GM18502 (cell line): ENCODE data around the gene C1D.
"Not testable (repeated sequence)": the region's sequence is repeated elsewhere in the genome, so short reads cannot be mapped to it uniquely, and the experiment has no call there.

Experiments
- ATAC-seq: cut with Tn5 transposase; IDR thresholded peaks from one replicate; pipeline ENCODE4 v1.9.1; 2021; ENCODE audit warnings: mild to moderate bottlenecking; ENCODE audit not compliant: unreplicated experiment, poor library complexity

Gene C1D, protein sequence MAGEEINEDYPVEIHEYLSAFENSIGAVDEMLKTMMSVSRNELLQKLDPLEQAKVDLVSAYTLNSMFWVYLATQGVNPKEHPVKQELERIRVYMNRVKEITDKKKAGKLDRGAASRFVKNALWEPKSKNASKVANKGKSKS

DNA sequence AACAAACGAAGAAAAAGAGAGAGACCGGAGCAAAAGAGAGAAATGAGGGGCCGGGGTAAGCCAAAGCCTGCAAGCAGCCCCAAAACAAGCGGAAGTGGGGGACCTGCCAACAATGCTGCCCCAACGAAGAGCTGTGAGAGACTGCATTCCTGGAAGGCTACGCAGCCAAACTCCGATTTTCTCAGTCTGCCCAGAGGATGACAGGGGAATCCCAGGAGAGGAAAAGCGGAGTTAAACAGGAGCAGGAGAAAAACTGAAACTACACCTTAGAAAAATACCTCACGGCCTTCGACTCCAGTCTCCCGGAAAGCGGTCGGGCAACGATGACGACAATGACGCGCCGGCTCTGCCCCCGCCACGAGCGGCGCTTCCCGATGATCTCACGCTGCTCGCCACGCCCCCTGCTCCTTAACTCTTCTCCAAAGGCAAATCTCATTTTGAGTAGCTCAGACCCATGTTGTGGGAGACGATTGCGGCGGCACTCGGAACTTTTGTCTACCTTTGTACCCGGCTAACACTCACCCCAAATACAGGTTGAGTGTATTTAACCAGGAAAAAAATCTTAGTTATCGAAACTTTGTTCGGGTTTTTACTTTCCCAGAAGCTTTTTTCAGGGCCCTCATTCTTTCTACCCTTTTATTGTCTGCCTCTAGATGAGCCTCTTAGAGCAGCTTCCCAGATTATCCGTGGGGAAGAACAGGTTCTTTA lies at the start of gene C1D:
Gene C1D (minus strand): TSS at position 325 of the 708 bp plus-strand sequence. CDS start 15,694 bp downstream, outside the sequence.
- peak; percentile 95 for ATAC-seq

DNA sequence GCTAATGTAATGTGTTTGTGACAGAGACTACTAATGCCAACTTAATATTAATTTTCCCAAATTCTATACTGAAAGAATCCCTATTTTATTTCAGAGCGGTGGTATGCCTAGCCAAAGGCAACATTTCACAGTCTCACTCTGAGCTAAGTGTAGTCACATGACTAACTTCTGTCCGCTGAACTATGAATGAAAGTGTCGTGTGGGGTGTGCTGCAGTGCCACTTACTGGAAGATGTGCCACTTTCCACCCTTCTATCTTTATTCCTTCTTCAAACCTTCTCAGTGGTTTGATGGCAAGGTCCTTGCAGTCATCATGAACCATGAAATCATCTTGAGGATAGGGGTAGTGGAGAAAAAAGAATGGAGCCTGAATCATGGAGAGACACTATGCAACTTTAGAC lies 47.3 kb upstream of the C1D start:
- peak; percentile 98 for ATAC-seq

DNA sequence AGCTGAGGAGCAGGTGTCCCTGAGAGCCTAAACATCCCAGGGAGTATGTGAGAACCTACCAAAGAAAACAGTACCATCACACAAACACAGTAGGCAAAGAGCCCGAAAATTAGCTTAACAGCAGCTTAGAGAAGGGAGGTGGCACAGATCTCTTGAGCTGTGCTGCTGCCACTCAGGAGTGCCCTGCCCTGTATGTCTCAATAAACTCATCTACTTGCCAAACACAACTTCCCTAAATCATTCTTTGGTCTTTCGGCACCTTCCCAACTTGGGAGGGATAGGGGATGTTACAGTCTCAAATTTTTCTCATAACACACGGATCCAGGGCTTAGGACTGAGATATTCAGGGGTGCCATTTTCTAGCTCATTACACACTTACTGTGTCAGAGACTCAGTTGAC lies 45.3 kb upstream of the C1D start:
- ATAC-seq, result no peak

DNA sequence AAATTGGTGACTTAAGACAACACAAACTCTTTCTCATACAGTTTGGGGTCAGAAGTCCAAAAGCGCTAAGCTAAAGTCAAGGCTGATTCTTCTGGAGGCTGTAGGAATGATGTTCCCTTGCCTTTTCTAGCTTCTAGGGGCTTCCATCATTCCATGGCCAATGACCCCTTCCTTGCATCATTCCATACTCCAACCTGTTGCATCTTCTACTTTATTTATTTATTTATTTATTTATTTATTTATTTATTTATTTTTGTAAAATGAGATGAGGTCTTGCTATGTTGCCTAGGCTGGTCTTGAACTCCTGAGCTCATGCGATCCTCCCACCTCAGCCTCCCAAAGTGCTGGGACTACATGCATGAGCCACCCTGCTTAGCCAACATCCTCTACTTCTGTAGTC lies 44.7 kb upstream of the C1D start:
- ATAC-seq, result no peak

DNA sequence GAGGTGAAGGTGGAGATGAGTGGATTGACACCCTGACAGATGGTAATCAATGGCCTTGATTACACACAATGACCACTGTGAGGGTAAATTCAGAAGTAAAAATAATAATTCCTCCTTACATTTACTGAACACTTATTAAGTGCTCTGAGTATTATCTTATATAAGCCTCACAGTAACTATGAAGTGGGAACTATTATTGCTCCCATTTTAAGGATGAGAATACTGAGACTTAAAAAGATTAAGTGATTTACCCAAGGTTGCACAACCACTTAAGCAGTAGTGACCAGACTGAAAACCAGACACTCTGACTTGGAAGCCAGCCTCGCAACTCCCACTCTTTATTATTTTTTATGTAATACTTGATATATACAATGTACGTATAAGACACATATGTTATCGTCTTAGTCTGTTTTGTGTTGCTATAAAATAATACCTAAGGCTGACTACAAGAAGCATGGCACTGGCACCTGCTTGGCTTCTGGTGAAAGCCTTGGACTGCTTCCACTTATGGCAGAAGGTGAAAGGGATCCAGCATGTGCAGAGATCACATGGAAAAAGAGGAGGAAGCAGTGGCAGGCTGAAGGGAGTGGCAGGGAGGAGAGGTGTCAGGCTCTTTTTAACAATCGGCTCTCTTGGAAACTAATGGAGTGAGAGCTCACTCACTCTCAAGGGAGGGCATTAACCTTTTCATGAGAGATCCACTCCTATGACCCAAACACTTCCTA lies 41.5 kb upstream of the C1D start:
- ATAC-seq, result no peak

DNA sequence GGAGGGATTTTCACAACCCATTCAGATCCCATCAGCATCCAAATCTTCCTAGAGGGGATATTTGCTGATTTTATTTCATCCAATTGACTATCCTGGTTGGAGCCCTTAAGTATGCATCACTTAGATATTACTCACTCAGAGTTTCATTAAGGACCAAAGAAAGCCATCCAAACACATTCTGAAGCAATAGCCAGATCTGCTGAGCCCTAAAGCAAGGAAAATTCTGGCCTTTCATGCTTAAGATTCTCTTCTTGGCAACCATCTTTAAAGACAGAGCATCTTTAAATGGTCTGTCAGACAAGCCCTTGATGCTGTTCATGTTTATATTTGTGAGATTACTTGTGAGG lies 40.9 kb upstream of the C1D start:
- ATAC-seq, result no peak

DNA sequence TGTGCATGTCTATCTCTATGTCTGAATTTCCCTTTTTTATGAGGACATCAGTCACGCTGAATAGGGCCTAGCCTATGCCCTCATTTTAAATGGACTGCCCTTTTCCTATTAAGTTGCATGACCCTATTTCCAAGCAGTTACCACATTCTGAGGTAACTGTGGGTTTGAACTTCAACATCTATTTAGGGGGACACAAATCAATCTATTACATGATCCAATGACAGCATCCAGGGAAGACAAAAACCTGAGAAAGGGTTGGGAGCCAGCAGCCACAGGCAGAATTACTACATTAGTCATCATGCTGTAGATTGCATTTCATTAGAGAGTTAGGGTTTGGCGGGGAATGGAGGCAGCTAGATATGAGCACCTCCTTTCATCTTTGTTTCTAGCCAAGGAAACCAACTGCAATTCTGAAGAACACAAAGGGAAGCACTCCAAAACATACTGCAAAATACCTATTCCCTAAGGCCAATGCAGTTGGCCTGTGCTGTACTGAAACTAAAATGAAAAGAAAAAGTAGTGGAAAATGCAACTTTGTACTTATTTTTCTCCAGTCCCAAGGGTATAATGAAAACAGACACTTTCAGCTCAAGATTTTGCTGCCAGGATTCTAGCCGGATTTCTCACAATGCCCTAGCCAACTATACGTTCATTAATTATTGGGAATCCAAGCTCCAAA lies 40.4 kb upstream of the C1D start:
- no peak for ATAC-seq

DNA sequence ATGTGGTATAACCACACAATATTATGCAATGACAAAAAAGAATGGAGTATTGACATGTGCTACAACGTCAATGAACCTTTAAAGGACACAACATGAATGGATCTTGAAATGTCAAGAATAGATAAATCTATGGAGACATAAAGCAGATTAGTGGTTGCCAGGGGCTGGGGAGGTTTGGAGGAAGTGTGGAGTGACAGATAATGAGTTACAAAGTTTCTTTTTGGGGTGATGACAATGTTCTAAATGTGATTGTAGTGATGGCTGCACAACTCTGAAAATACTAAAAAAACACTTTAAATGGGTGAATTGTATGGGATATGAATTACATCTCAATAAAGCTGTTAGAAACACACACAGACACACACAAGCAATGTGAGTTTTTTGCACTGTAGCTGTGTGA lies 37.4 kb upstream of the C1D start:
- ATAC-seq, result no peak

DNA sequence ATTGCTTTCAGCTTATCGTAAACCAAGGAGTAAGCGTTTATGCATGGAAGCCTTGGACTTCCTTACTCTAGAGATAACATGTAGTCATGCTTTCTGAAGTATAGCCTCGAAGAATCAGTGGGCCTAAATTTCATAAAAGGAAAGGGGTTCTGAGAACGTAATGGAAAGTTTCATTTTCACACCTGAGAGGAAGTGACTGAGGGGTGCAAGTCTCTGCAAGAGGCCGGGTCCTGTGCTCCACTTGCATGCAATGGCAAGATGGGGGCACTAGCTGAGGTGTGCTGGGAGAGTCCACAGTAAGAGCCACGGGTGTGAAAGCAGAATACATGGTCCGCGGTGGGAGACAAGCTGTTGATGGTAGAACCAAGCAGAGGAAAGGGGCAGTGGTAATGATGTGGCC lies 36.5 kb upstream of the C1D start:
- ATAC-seq, result no peak

DNA sequence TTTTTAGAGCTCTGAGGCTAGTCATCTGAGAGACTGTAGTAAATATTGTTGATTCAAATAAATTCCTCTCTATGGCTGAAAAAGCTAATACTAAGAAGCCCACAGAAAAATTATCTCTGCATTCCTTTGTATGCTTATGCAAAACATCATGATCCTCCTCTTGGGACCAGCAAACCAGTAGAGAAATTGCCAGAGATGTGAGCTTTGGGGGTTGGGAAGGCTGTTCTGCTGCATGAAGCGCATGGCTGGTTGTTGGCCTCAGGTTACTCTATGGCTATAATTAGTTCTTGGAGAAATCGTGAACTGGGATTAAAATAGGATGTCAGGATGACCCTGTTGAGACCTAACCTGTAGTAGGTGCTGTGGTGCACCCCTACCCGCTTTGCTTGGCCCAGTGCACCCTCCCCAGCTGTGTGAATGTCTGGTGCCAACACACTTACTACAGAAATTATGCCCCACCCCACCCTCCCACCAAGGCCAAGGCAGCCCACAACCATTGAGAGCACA lies 35.5 kb upstream of the C1D start:
- no peak for ATAC-seq

DNA sequence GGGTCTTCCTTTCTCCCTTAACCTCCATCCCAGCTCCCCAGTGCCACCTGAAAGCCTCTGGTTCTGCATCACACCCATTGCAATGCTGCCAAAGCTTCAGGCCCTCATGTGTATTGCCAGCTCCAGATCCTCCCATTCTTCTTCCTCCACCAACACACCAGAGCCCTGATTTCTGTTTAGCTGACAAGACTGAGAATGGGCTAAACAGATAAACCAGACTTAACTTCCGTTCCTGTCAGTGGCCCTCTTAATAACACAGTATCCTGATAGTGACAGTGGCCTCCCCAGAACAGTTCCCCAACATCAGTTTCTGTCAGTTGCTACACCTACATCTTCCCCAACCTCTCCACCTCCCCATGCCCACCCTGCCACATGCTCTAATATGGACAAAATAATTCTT lies 31.3 kb upstream of the C1D start:
- ATAC-seq, result no peak

DNA sequence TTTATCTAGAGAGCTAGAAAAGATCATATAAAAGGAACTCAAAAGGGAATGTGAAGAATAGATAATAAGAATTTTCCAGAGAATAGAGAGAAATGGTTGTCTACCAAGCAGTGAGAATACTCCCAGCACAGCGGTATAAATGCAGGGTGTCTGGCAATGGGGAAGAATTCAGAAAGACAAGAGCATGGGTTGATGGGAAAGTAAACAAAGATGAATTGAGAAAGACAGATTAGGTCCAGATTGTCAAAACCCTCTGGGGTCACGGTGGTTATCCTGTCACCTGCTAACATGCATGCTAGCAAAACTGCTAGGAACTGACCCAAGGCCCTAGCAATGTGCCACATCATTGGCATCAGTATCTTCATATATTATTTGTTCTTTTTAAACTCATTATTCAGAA lies 30.8 kb upstream of the C1D start:
- no peak for ATAC-seq

DNA sequence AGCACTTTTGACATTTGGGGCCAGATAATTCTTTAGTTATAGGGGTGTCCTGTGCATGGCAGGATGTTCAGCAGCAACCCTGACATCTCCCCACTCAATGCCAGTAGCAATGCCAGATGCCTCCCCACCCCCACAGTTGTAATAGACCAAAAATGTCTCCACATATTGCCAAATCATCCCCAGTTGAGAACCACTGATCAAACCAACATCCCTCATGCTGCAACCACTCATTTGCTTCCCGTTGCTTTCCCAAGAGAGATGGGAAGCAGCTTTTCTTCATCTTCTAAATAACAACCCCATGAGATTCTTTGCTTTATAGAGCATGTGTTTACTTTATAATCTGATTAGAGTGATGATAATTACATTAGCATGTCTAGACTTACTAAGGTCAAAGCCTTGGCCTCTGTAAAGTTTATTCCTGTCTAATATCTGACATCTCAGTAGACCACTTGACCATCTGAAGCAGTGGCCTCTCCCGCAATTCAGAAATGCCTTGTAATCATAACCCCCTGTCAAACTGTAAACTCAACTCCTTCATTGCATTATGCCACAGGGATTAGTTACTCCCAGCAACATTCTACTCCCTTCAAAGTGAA lies 28.7 kb upstream of the C1D start:
- ATAC-seq, result no peak

DNA sequence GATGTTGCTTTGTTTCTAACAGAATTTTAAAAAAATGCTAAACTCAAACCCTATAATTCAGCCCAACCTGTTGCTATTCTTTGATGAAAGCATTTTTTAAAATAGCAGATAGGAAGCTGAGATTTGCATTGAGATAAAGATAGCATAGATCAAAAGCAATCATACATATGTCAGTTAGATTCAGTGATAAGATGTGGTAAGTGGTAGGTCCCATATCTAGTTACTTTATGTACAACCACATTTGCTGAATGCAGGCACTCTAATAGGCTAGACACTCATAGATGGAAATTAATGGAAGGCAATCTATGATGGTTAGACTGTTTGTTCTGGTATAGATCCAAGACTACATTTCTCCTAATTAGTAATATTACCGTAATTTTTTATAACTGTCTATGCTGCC lies 27.2 kb upstream of the C1D start:
- no peak for ATAC-seq

DNA sequence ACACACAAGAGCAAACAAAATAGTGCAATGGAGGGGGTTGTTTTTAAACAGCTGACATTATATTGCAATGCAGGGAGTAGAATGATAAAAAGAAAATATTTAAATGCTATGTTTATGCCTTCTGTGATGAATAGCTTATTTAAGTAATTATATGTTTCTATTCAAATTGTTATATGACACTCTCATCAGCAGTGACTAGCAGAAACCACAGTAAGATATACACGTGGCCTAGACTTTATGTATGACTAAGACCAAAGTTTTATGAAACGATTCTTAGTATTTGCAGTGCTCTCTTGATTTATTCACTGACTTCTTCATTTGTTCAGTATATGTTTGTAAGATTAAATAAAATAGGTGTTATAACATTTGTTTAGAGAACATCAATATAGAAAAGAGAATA lies 26.1 kb upstream of the C1D start:
- no peak for ATAC-seq

DNA sequence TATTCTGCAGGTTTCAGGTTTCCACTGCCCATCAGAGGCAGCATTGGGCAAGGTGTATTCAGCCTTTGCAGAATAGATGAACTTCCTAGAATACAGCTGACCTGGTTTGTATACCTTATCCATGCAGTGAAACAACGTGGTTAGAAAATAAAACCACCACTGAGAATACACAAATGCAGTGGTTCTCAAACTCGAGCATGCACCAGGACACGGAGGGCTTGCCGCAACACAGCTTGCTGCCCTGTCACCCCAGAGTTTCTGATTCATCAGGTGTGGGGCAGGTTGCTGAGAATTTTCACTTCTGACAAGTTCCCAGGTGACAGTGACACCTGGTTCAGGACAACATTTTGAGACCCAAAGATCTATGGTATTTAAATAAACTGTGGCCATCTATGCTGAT lies 23.4 kb upstream of the C1D start:
- ATAC-seq, result no peak

DNA sequence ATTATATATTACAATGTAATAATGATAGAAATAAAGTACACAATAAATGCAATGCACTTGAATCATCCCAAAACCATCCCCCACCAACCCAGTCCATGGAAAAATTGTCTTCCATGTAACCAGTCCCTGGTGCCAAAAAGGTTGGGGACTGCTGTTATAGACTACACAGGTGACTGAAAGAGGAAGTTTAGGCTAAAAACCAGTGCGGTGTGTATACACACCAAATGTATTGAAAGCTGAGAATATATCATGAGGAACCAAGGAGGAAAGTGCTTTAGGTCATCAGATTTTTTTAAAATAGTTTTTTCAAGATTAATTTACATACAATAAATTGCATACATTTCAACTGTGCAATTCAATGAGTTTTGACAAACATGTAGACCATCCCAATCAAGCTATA lies 20.5 kb upstream of the C1D start:
- no peak for ATAC-seq

DNA sequence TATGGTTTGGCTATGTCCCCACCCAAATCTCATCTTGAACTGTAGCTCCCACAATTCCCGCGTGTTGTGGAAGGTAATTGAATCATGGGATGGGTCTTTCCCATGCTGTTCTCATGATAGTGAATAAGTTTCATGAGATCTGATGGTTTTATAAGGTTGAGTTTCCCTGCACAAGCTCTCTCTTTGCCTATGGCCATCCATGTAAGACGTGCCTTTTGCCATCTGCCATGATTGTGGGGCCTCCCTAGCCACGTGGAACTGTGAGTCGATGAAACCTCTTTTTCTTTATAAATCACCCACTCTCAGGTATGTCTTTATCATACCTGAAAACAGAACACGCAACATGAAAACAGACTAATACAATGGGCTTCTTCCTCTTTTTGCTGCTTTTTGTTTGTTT lies 11.2 kb upstream of the C1D start:
- ATAC-seq, result no peak

DNA sequence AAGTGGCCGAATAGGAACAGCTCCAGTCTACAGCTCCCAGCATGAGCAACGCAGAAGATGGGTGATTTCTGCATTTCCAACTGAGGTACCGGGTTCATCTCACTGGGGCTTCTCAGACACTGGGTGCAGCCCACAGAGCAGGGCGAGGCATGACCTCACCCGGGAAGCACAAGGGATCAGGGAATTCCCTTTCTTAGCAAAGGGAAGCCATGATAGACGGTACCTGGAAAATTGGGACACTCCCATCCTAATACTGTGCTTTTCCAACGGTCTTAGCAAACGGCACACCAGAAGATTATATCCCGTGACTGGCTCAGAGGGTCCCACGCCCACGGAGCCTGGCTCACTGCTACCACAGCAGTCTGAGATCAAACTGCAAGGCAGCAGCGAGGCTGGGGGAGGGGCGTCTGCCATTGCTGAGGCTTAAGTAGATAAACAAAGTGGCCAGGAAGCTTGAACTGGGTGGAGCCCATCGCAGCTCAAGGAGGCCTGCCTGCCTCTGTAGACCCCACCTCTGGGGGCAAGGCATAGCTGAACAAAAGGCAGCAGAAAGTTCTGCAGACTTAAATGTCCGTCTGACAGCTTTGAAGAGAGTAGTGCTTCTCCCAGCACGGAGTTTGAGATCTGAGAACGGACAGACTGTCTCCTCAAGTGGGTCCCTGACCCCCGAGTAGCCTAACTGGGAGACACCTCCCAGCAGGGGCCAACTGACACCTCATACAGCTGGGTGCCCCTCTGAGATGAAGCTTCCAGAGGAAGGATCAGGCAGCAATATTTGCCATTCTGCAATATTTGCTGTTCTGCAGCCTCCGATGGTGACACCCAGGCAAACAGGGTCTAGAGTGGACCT lies 1.2 kb upstream of the C1D start:
- ATAC-seq, result not testable (repeated sequence)

DNA sequence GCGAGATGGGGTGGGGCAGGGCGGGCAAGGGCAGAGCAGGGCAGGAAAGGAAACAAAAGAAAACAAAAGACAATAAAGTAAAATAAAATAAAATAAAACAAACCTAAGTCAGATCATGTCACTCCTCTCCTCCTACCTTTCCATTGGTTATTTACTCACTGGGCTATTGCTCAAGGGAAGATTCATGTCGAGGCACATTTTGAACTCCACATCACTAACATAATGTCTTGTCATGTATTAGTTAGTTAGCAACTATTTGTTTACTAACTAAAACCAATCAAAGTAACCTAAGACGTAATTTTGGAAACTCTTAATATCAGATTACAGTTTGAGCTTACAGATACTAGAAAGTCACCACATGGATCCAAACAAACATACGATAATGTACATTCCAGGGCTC lies 2.2 kb downstream of the C1D start:
- no peak for ATAC-seq
